ENCODE measurements around the gene PPM1E. TPM values are rescaled to one million over a fixed set of nuclear protein-coding genes. Genes with fewer than 3 reads are reported as not detected.

PPM1E gene
- total and polyA plus RNA-seq, 2 donors (not counting 1 experiment from before 2014, with no cell fraction given): not detected

GRCh38 chr17:58802188-58802587 lies 46.5 kb downstream of the PPM1E start:
- peaks cover 7% of the 10 kb centered on the region for H3K27me3 Mint-ChIP-seq
- ATAC-seq (ENCODE audit: low read depth) (no peak), DNase-seq (no peak)
- Histone ChIP-seq H3K4me2 (replicated peaks; ENCODE audit: low read depth, low read length, poor library complexity, severe bottlenecking) (no peak overlapping the region), H3K79me2 (ENCODE audit: control insufficient read depth, insufficient read depth, low read length) (no peaks in the 10 kb centered on the region), H3K9me3 (ENCODE audit: control extremely low read depth in 1 of 3, control insufficient read depth in 2 of 3, insufficient read depth in 1 of 3, low read length in 2 of 3) (no peaks in the 10 kb centered on the region), H3K9ac (ENCODE audit: low read length) (no peak overlapping the region), H4K20me1 (ENCODE audit: control insufficient read depth, insufficient read depth, low read length, poor library complexity, severe bottlenecking) (no peaks in the 10 kb centered on the region), H3K27ac (ENCODE audit: low read length in 2 of 2) (no peak overlapping the region), H2AFZ (ENCODE audit: insufficient read depth, low read depth, low read length, poor library complexity, severe bottlenecking) (no peak overlapping the region), H3K27me3 (replicated peaks in 1 of 4; ENCODE audit: control extremely low read depth in 1 of 4, control insufficient read depth in 3 of 4, insufficient read depth in 4 of 4, low read length in 3 of 4) (no peaks in the 10 kb centered on the region), H3K36me3 (replicated peaks in 1 of 2; ENCODE audit: control extremely low read depth in 1 of 2, control insufficient read depth in 1 of 2, extremely low read depth in 1 of 2, insufficient read depth in 2 of 2, low read length in 1 of 2) (no peaks in the 10 kb centered on the region), H3K4me1 (ENCODE audit: control insufficient read depth in 2 of 2, insufficient read depth in 2 of 2, low read length in 2 of 2) (no peaks in the 10 kb centered on the region), H3K4me3 (ENCODE audit: control extremely low read depth in 1 of 5, extremely low read depth in 1 of 5, insufficient read depth in 1 of 5, low read depth in 2 of 5, low read length in 4 of 5) (no peak overlapping the region)
- no peak overlapping the region for H3K27ac Mint-ChIP-seq
- TF ChIP-seq CTCF (IDR thresholded peaks at IDR 0.05): no peak
- no peak for TF ChIP-seq EZH2 (IDR thresholded peaks at IDR 0.05; ENCODE audit: borderline replicate concordance, insufficient read depth, low read depth, low read length, poor library complexity, severe bottlenecking)
- ChIA-PET CTCF (no interaction called here), POLR2A (no interaction called here)
- H3K4me1 Mint-ChIP-seq: no peaks in the 10 kb centered on the region
- H3K9me3 Mint-ChIP-seq (ENCODE audit: insufficient read depth): peaks cover 2% of the 10 kb centered on the region
- intact Hi-C loops (cut with micrococcal nuclease): no loop called here
- no peak overlapping the region for H3K4me3 Mint-ChIP-seq
- WGBS (ENCODE audit: insufficient coverage): no CpG with 5 or more reads among the region's 1 CpG

- H3K4me3 ChIP-seq (ENCODE audit: control extremely low read depth in 1 of 5, extremely low read depth in 1 of 5, insufficient read depth in 1 of 5, low read depth in 2 of 5, low read length in 4 of 5): no peak overlapping the region
- H4K20me1 ChIP-seq (ENCODE audit: control insufficient read depth, insufficient read depth, low read length, poor library complexity, severe bottlenecking): no peaks in the 10 kb centered on the region
- no peak for TF ChIP-seq EZH2 (IDR thresholded peaks at IDR 0.05; ENCODE audit: borderline replicate concordance, insufficient read depth, low read depth, low read length, poor library complexity, severe bottlenecking)
- no peak for TF ChIP-seq CTCF (IDR thresholded peaks at IDR 0.05)
- ChIA-PET CTCF (no interaction called here), POLR2A (no interaction called here)
- no peaks in the 10 kb centered on the region for H3K36me3 ChIP-seq (replicated peaks in 1 of 2; ENCODE audit: control extremely low read depth in 1 of 2, control insufficient read depth in 1 of 2, extremely low read depth in 1 of 2, insufficient read depth in 2 of 2, low read length in 1 of 2)
- H3K27ac ChIP-seq (ENCODE audit: low read length in 2 of 2): no peak overlapping the region
- H3K9me3 ChIP-seq (ENCODE audit: control extremely low read depth in 1 of 3, control insufficient read depth in 2 of 3, insufficient read depth in 1 of 3, low read length in 2 of 3): peaks cover 0 to 2% (median 0%) of the 10 kb centered on the region in 3 donors
- peaks cover 2% of the 10 kb centered on the region for H3K9me3 Mint-ChIP-seq (ENCODE audit: insufficient read depth)
- H3K27ac Mint-ChIP-seq: no peak overlapping the region
- DNase-seq: no peak
- no peaks in the 10 kb centered on the region for H3K4me1 ChIP-seq (ENCODE audit: control insufficient read depth in 2 of 2, insufficient read depth in 2 of 2, low read length in 2 of 2)
- WGBS (ENCODE audit: insufficient coverage): no CpG with 5 or more reads among the region's 5 CpGs
- H3K4me2 ChIP-seq (replicated peaks; ENCODE audit: low read depth, low read length, poor library complexity, severe bottlenecking): no peak overlapping the region
- ATAC-seq (ENCODE audit: low read depth): no peak
- H2AFZ ChIP-seq (ENCODE audit: insufficient read depth, low read depth, low read length, poor library complexity, severe bottlenecking): no peak overlapping the region
- H3K4me1 Mint-ChIP-seq: no peaks in the 10 kb centered on the region
- H3K79me2 ChIP-seq (ENCODE audit: control insufficient read depth, insufficient read depth, low read length): no peaks in the 10 kb centered on the region
- no peak overlapping the region for H3K9ac ChIP-seq (ENCODE audit: low read length)
- H3K27me3 Mint-ChIP-seq: peaks cover 20% of the 10 kb centered on the region
- peaks cover 0 to 6% (median 2%) of the 10 kb centered on the region in 4 experiments for H3K27me3 ChIP-seq (replicated peaks in 1 of 4; ENCODE audit: control extremely low read depth in 1 of 4, control insufficient read depth in 3 of 4, insufficient read depth in 4 of 4, low read length in 3 of 4)
- intact Hi-C loops (cut with micrococcal nuclease): no loop called here
- no peak overlapping the region for H3K4me3 Mint-ChIP-seq
Measured at GRCh38 chr17:58806046-58806445, 50.4 kb downstream of the PPM1E start.

All from B cell (primary cell).